Measurements from ENCODE around the gene MUCL3.
"Not testable (repeated sequence)": the region's sequence is repeated elsewhere in the genome, so short reads cannot be mapped to it uniquely, and the experiment has no call there.

The MUCL3 gene

DNA sequence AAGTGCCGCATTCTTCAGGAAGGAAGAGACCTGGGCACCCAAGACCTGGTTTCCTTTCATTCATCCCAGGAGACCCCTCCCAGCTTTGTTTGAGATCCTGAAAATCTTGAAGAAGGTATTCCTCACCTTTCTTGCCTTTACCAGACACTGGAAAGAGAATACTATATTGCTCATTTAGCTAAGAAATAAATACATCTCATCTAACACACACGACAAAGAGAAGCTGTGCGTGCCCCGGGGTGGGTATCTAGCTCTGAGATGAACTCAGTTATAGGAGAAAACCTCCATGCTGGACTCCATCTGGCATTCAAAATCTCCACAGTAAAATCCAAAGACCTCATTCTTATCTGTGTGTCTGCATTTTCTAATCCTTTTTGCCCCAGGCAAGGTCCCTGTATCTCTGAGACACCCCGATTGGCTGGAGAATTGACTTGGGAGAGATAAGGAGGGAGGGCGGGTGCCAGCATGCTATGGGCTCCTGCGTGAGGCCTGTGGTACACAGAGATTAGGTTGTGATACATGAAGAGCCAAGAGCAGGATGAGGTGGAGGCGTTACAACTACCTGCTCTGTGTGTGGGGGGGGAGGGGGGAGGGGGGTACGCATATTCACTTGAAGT lies 47.5 kb downstream of the MUCL3 start:
- no peak for FAIRE-seq

DNA sequence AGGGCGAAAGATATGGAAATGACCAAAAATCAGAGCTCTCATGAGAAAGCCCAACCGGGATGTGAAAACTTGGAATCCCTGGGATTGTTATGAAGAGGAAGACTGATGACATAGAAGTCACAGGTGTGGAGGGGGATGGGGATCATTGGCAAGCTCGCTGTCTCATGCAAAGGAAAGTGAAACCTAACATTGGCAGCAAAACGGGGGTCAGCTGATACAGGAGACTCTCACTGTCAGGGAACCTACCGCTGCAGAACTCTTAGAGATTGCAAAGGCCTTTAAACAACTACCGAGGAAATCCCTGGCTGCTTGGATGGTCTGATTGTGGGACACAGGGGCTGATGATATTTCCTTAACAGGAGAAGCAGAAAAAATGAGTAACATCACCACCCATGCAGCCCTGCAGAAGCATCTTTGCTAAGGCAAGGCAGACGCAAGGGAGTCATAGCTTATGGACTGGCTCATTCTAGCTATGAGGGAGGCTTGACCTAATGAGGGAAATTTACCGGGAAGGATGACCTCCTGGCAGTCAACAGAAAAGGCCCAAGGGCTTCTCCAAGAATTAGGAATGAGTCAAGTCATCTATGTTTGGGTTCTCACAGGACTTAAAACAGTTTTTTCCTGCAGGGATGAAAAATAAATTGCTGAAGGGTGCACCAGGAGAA lies 49.8 kb downstream of the MUCL3 start:
- FAIRE-seq: no peak

DNA sequence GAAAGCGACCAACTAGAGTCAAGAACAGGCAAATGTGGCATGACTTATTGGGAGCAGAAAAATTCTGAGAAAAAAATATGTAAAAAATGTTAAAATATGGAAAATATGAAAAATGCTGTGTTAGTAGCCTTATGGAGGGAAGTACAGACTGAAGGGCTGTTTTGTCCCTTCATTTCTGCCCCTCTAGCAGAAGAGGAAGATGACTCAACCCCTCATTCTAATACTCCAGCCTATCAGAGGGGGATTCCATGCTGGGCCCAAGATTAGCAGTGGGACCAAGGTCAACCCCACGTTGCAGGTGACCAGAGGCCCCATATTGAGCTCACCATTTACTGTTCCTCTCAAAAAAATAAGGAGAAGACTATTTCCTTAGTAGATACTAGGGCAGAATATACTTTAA lies 51.1 kb downstream of the MUCL3 start:
- FAIRE-seq: no peak

DNA sequence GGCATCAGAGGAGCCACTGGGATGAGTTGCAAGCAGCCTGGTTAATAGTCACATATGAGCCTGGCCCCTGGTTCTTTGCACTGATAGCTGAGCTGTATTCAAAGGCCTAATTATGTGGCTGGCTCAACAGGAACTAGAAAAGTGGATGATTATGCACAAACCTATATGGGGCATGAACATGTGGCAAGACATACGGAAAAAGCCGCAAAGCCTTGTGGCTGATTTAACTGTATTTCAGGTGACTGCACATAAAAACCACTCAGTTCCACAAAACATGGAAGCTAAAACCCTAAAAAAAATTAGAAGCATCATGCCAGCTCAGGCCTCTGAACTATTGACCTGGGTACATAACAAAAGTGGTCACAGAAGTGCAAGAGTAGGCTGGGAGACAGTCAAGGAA lies 56.5 kb downstream of the MUCL3 start:
- FAIRE-seq: no peak

DNA sequence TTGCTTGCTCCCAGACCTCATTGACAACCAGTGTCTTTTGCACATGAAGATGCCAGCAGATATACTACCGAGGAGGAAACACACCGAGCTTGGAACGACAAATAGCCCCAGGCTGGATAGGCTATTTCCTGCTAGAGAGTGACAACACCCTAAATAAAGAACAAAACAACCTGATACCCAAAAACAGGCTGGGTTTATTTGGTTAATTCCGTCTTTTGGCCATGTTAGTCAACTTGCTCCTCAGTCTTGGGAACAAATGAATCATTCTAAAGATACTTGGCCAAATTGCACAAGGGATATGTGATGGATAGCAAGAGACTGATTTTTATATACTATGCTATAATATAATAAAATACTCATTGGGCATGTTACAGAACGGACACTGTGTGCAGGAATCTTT lies 58.0 kb downstream of the MUCL3 start:
- no peak for FAIRE-seq

DNA sequence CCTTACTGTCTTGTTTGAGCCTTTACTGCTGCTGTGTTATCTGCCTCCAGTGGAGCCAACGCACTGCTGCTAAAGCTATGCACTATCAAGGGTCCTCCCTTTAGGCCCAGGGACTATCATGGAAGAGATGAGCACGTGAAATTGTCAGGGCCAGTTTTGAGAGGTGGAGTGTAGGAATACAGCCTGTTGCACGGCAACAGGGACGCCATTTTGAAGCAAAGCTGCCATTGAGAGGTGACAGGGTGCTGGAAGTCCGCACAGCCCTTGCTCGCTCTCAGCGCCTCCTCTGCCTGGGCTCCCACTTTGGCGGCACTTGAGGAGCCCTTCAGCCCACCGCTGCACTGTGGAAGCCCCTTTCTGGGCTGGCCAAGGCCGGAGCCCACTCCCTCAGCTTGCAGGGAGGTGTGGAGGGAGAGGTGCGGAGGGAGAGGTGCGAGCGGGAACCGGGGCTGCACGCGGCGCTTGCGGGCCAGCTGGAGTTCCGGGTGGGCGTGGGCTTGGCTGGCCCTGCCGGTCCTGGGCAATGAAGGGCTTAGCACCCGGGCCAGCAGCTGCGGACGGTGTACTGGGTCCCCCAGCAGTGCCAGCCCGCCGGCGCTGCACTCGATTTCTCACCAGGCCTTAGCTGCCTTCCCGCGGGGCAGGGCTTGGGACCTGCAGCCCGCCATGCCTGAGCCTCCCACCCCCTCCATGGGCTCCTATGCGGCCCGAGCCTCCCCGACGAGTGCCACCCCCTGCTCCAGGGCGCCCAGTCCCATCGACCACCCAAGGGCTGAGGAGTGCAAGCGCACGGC lies 59.5 kb downstream of the MUCL3 start:
- not testable (repeated sequence) for FAIRE-seq

DNA sequence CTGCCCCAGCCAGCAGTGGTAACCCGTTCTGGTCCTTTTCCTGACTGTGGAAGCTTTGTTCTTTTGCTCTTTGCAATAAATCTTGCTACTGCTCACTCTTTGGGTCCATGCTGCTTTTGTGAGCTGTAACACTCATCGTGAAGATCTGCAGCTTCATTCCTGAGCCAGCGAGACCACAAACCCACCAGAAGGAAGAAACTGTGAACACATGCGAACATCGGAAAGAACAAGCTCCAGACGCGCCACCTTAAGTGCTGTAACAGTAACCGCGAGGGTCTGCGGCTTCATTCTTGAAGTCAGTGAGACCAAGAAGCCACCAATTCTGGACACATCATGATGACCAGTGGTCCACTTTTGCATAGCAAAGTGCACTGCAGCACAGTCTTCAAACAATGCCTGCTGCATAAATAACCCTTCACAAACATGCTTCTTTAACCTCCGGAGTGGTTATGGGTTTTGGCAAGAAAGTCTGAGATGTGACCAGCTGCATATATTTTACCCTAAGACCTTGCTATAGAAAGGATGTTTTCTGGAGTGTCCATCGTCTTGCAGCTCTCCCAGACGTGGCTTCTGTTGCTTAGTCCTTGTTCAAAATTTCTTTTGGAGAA lies 60.6 kb downstream of the MUCL3 start:
- FAIRE-seq: no peak

DNA sequence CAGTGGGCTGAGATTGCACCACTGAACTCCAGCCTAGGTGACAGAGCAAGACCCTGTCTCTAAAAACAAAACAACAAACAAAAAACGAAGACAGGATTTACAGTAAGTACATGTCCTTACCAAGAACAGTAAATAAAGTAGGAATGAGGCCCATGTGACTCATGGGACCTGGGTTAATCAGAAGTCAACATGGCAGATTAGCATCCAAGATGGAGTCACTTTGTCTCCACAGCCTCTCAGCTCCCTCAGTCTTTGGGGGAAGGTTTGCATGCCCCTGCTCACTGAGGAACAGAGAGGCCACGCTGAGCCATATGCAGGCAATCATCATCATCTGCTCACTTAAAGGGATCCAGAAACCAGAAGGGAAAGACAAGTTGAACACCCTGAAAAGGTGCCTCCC lies 61.7 kb downstream of the MUCL3 start:
- no peak for FAIRE-seq

Data from endometrium (tissue), 2 donors.